HepG2 (cell line): ENCODE data around the gene ANKRD60. TPM values are rescaled to one million over a fixed set of nuclear protein-coding genes. Genes with fewer than 3 reads are reported as not detected.

ENCODE experiments used
- ATAC-seq: fragments of 200-7000 bp; cut with Tn5 transposase; 3 replicates; pipeline ENCODE4 v1.9.1; 2020; ENCODE audit warnings: mild to moderate bottlenecking, moderate library complexity
- BruUV-seq: library from RNA; stranded (reverse); fragments of 400-500 nt; replicated peaks from 2 replicates; lab custom pipeline; 2021; lab: Mats Ljungman, UMichigan
- CTCF ChIA-PET: fragments of 300-600 bp; formaldehyde crosslinking; extraction: SDS; loops from one replicate; lab custom pipeline; 2021; ENCODE audit warnings: low total read pairs, inconsistent platforms, low intra/inter-chr PET ratio; lab: Yijun Ruan, JAX
- POLR2A ChIA-PET: fragments of 350-600 bp; sonication (Branson Sonifier 250); formaldehyde crosslinking; loops from one replicate; lab custom pipeline; 2020; ENCODE audit warnings: antibody characterized with exemption, inconsistent platforms; lab: Yijun Ruan, JAX
- DNase-seq: peaks from one replicate; pipeline ENCODE4 v3.0.0-alpha.2; 2015; ENCODE audit warnings: low spot score
- FAIRE-seq: peaks from 3 replicates; lab custom pipeline; 2011; peaks lifted over from hg19 to GRCh38; lab: Jason Lieb, UNC
- H2AFZ ChIP-seq: one replicate; pipeline ENCODE4 v1.6.1; 2011; ENCODE audit warnings: low read length, inconsistent platforms
- H3K27ac ChIP-seq: fragments of 300-600 bp; 3 replicates; pipeline ENCODE4 v1.8.0; 2011; ENCODE audit warnings: mixed run types, mild to moderate bottlenecking, mixed read lengths, low read length, inconsistent platforms; ENCODE audit not compliant: insufficient read depth; ENCODE audit errors: extremely low read length
- H3K27me3 ChIP-seq, 2 experiments: fragments of 200-600 bp in 1 of 2; 2 replicates in 1 of 2; 3 replicates in 1 of 2; pipeline versions ENCODE4 v1.6.0 to v1.8.0; 2011; ENCODE audit warnings: low read length in 2 of 2, mild to moderate bottlenecking in 2 of 2, moderate library complexity in 2 of 2, inconsistent platforms in 1 of 2; ENCODE audit not compliant: insufficient read depth in 2 of 2, control insufficient read depth in 1 of 2
- H3K36me3 ChIP-seq, 2 experiments: fragments of 200-600 bp in 1 of 2; replicated peaks in 1 of 2; 2 replicates in 1 of 2; 3 replicates in 1 of 2; pipeline versions ENCODE4 v1.5.1 to v1.8.0; 2011; ENCODE audit warnings: low read length in 2 of 2, inconsistent platforms in 1 of 2; ENCODE audit not compliant: insufficient read depth in 2 of 2, control insufficient read depth in 1 of 2
- H3K4me1 ChIP-seq: 2 replicates; pipeline ENCODE4 v1.5.1; 2012; ENCODE audit warnings: low read length, inconsistent platforms; ENCODE audit not compliant: insufficient read depth
- H3K4me2 ChIP-seq: 2 replicates; pipeline ENCODE4 v1.6.0; 2011; ENCODE audit warnings: low read depth, low read length, inconsistent platforms
- H3K4me3 ChIP-seq, 3 experiments: fragments of 200-600 bp in 1 of 3; sonication (generic), shearing (Covaris generic) in 1 of 3; replicated peaks in 1 of 3; 2 replicates each; pipeline ENCODE4 v1.5.1; 2011 to 2016; ENCODE audit warnings: low read length in 3 of 3, inconsistent platforms in 2 of 3, low read depth in 2 of 3, mild to moderate bottlenecking in 2 of 3, control low read depth in 1 of 3, mixed read lengths in 1 of 3; ENCODE audit not compliant: insufficient read depth in 1 of 3
- H3K79me2 ChIP-seq: one replicate; pipeline ENCODE4 v1.6.1; 2011; ENCODE audit warnings: low read length, inconsistent platforms; ENCODE audit not compliant: insufficient read depth
- H3K9ac ChIP-seq: 2 replicates; pipeline ENCODE4 v1.6.0; 2011; ENCODE audit warnings: mild to moderate bottlenecking, low read depth, low read length, inconsistent platforms; ENCODE audit not compliant: insufficient read depth
- H3K9me3 ChIP-seq: 2 replicates; pipeline ENCODE4 v1.5.1; 2012; ENCODE audit warnings: mild to moderate bottlenecking, low read length
- H4K20me1 ChIP-seq: 2 replicates; pipeline ENCODE4 v1.6.0; 2011; ENCODE audit warnings: inconsistent platforms, mild to moderate bottlenecking, low read length, moderate library complexity; ENCODE audit not compliant: insufficient read depth
- ATF1 ChIP-seq: IDR thresholded peaks from 2 replicates; pipeline ENCODE4 v1.6.1; 2016; ENCODE audit warnings: mild to moderate bottlenecking, control low read depth
- LBX2 ChIP-seq: sonication (generic); formaldehyde crosslinking; IDR thresholded peaks from 2 replicates; pipeline ENCODE4 v1.5.0; 2020; ENCODE audit warnings: missing genetic modification reagents, mild to moderate bottlenecking, borderline replicate concordance
- ZNF354B ChIP-seq: sonication (generic); formaldehyde crosslinking; IDR thresholded peaks from 2 replicates; pipeline ENCODE4 v1.8.0; 2022; ENCODE audit warnings: mild to moderate bottlenecking, missing genetic modification reagents
- ZNF468 ChIP-seq: sonication (generic); formaldehyde crosslinking; IDR thresholded peaks from 2 replicates; pipeline ENCODE4 v1.8.0; 2022; ENCODE audit warnings: mild to moderate bottlenecking, moderate library complexity, missing genetic modification reagents
- WGBS: methylation state at CpG from one replicate; pipeline ENCODE4 v1.1.6; 2017; ENCODE audit warnings: low lambda C conversion rate; 5-methylcytosine and 5-hydroxymethylcytosine counted together
- in situ Hi-C: cut with HindIII; loops from 2 replicates; pipeline ENCODE4 v1.10.0; 2017; ENCODE audit warnings: low pct_unique_long_range_greater_than_20kb; ENCODE audit not compliant: extremely low pct_ligation_motif_present
- intact Hi-C: fragments of 100-400 bp; cut with micrococcal nuclease; formaldehyde crosslinking; loops from one replicate; pipeline ENCODE4 v1.10.0; 2022; ENCODE audit not compliant: unreplicated experiment
- polyA plus RNA-seq, 8 experiments: library from polyadenylated mRNA; depleted of rRNA in 3 of 8; stranded (reverse) in 7 of 8; unstranded in 1 of 8; fragments of >200 nt; fragmentation: Illumina TruSeq in 4 of 8; extraction: Trizol in 4 of 8; gene quantifications; 2 replicates each; pipeline versions ENCODE4 v1.2.1 to v1.2.3, GENCODE V29; 2011 to 2016; ENCODE audit warnings: low read depth in 4 of 8, missing spikeins in 1 of 8, mixed read lengths in 1 of 8; ENCODE audit not compliant: insufficient read depth in 1 of 8
- total RNA-seq, 5 experiments: library from RNA; depleted of rRNA; stranded (reverse); fragments of >200 nt; fragmentation: Illumina TruSeq; extraction: Trizol; gene quantifications; 2 replicates each; pipeline ENCODE4 v1.2.3, GENCODE V29; 2016; ENCODE audit warnings: low read depth in 1 of 5
- TF ChIP-seq, protein P1 (sequence below): sonication (generic); formaldehyde crosslinking; IDR thresholded peaks from 2 replicates; pipeline ENCODE4 v1.5.0; 2020; ENCODE audit warnings: missing genetic modification reagents
- TF ChIP-seq, protein P2 (sequence below): sonication (generic); formaldehyde crosslinking; IDR thresholded peaks from 2 replicates; pipeline ENCODE4 v1.5.0; 2020; ENCODE audit warnings: mild to moderate bottlenecking, missing genetic modification reagents
- TF ChIP-seq, protein P3 (sequence below): sonication (generic); formaldehyde crosslinking; IDR thresholded peaks from 2 replicates; pipeline ENCODE4 v1.5.1; 2020; ENCODE audit warnings: mild to moderate bottlenecking, missing genetic modification reagents, borderline replicate concordance

ANKRD60 gene
- total and polyA plus RNA-seq, 2 of the 13 experiments (the other 11 are each of a cell fraction or from before 2014, with no cell fraction given): not detected

DNA sequence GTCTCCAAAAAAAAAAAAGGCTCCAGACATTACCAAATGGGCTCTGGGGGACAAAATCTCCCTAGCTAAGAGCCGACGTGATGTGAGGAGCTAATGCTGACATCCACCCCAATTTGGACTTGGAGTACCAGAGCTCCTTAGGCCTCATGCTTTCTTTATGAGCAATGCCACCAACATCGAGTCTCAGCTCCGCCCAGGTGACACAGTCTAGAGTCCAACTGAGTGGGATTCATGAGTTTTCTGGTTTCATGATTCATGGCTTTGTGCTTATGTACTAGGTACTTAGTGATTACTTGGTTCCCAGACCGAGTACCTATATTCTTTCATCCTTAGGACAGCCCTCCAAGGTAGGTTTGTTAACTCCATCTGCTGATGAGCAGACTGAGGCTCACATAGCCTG lies 4.4 kb downstream of the ANKRD60 start:
- no TSS peak for BruUV-seq
- Histone ChIP-seq H3K36me3 (no peaks in the 10 kb centered on the region), H3K9me3 (peaks cover 10% of the 10 kb centered on the region), H2AFZ (no peak overlapping the region)
- DNase-seq: no peak
- CTCF ChIA-PET: no interaction called here
- intact Hi-C loops: no loop called here
- TF ChIP-seq LBX2 (CRISPR knock-in tag) (no peak), ATF1 (CRISPR knock-in tag) (no peak), ZNF468 (CRISPR knock-in tag) (no peak), ZNF354B (no peak)
- TF ChIP-seq, protein P1, sequence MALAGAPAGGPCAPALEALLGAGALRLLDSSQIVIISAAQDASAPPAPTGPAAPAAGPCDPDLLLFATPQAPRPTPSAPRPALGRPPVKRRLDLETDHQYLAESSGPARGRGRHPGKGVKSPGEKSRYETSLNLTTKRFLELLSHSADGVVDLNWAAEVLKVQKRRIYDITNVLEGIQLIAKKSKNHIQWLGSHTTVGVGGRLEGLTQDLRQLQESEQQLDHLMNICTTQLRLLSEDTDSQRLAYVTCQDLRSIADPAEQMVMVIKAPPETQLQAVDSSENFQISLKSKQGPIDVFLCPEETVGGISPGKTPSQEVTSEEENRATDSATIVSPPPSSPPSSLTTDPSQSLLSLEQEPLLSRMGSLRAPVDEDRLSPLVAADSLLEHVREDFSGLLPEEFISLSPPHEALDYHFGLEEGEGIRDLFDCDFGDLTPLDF (CRISPR knock-in tag): no peak
- TF ChIP-seq, protein P2, sequence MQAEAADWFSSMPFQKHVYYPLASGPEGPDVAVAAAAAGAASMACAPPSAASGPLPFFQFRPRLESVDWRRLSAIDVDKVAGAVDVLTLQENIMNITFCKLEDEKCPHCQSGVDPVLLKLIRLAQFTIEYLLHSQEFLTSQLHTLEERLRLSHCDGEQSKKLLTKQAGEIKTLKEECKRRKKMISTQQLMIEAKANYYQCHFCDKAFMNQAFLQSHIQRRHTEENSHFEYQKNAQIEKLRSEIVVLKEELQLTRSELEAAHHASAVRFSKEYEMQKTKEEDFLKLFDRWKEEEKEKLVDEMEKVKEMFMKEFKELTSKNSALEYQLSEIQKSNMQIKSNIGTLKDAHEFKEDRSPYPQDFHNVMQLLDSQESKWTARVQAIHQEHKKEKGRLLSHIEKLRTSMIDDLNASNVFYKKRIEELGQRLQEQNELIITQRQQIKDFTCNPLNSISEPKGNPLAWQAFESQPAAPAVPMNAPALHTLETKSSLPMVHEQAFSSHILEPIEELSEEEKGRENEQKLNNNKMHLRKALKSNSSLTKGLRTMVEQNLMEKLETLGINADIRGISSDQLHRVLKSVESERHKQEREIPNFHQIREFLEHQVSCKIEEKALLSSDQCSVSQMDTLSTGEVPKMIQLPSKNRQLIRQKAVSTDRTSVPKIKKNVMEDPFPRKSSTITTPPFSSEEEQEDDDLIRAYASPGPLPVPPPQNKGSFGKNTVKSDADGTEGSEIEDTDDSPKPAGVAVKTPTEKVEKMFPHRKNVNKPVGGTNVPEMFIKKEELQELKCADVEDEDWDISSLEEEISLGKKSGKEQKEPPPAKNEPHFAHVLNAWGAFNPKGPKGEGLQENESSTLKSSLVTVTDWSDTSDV (CRISPR knock-in tag): no peak
- TF ChIP-seq, protein P3, sequence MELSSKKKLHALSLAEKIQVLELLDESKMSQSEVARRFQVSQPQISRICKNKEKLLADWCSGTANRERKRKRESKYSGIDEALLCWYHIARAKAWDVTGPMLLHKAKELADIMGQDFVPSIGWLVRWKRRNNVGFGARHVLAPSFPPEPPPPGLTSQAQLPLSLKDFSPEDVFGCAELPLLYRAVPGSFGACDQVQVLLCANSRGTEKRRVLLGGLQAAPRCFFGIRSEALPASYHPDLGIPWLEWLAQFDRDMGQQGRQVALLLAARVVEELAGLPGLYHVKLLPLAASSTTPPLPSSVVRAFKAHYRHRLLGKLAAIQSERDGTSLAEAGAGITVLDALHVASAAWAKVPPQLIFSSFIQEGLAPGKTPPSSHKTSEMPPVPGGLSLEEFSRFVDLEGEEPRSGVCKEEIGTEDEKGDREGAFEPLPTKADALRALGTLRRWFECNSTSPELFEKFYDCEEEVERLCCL (CRISPR knock-in tag): no peak
- TF ChIP-seq, all 625 proteins: peak for 0
- POLR2A ChIA-PET: no interaction called here
- Histone ChIP-seq H3K4me2 (no peak overlapping the region), H3K4me3 (no peak overlapping the region), H3K9ac (no peak overlapping the region), H3K27me3 (peaks cover 10 to 78% of the 10 kb centered on the region in 2 experiments; a peak in 4 of 5 replicates), H3K4me1 (no peaks in the 10 kb centered on the region), H3K27ac (no peak overlapping the region), H4K20me1 (no peaks in the 10 kb centered on the region), H3K79me2 (no peaks in the 10 kb centered on the region)
- in situ Hi-C loops: loop anchor here (25.0 kb wide), 1 partner anchor 837 kb away; the partner anchor contains the start of gene RBM38
- 35% methylated on average over 5 of the region's 5 CpGs for WGBS
- ATAC-seq (no peak), FAIRE-seq (no peak)
